GM10266 (cell line): ENCODE results near the gene FYN.

Experiments
- DNase-seq: peaks from one replicate; pipeline ENCODE4 v3.0.0; 2012; ENCODE audit errors: extremely low spot score
- CTCF ChIP-seq: IDR thresholded peaks from 2 replicates; pipeline ENCODE4 v1.5.1; 2012; ENCODE audit warnings: mild to moderate bottlenecking, low read depth; ENCODE audit not compliant: control insufficient read depth, insufficient read depth; ENCODE audit errors: missing control alignments

Gene FYN

GRCh38 chr6:111768431-111768770 is 104.9 kb downstream of the FYN start:
- TF ChIP-seq CTCF: no peak
- no peak for DNase-seq

GRCh38 chr6:111767752-111768430 is 105.4 kb downstream of the FYN start:
- no peak for DNase-seq
- TF ChIP-seq CTCF: no peak

GRCh38 chr6:111766201-111766857 is 106.9 kb downstream of the FYN start:
- DNase-seq: no peak

GRCh38 chr6:111765763-111766162 is 107.5 kb downstream of the FYN start:
- DNase-seq: no peak
- no peak for TF ChIP-seq CTCF

More at GRCh38 chr6:111766201-111766857, 106.9 kb downstream of the FYN start:
- no peak for TF ChIP-seq CTCF

GRCh38 chr6:111764238-111765175 is 108.7 kb downstream of the FYN start:
- TF ChIP-seq CTCF: no peak
- DNase-seq: peak; percentile 59

GRCh38 chr6:111763381-111763780 is 109.9 kb downstream of the FYN start:
- DNase-seq: no peak
- TF ChIP-seq CTCF: no peak
